ENCODE results near the gene COCH. TPM values are rescaled to one million over a fixed set of nuclear protein-coding genes. Genes with fewer than 3 reads are reported as not detected.
"Not testable (repeated sequence)": the region's sequence is repeated elsewhere in the genome, so short reads cannot be mapped to it uniquely, and the experiment has no call there.

COCH gene
- total RNA-seq, 2 donors from 2014 or later: 4.0 to 9.6 TPM

DNA sequence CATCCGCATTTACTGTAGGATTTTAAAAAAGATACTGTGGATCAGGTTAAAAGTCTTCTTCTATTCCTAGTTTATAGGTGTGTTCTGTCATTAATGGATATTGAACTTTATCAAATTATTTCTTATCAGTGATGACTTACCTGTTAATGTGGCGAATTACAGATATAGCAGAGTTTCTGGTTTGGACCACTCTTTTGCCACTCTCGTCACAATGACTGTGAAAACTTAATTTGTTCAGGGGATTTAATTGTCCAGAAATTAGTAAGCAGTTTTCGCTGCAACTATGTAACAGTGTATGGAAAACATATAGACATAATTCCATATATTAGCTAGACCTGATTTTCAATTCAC lies 14.9 kb downstream of the COCH start:
- ATAC-seq: no peak

DNA sequence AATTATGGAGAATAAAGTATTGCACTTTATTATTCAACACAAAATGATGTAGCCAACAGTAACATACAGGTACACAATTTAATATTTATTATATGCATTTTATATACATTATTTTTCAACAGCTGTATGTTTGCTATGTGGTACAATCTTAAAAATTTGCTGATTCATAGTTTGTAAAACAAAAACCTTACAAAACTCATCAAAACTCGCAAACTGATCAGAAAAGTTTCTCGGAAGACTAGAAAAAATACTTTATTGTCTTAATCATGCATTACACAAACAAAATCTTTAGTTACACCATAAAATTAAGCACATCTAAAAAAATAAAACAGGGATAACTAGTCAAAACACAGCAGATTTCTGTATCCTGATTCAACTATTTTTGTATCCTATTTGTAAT lies 19.5 kb downstream of the COCH start:
- Histone ChIP-seq H3K4me3 (no peak overlapping the region), H3K27me3 (no peaks in the 10 kb centered on the region), H3K4me1 (no peaks in the 10 kb centered on the region), H3K27ac (no peak overlapping the region), H3K36me3 (replicated peaks in 1 of 2; ENCODE audit: insufficient read depth in 1 of 2, low read depth in 2 of 2) (peaks cover 0 to 7% of the 10 kb centered on the region in 2 donors), H3K9me3 (no peaks in the 10 kb centered on the region)
- TF ChIP-seq POLR2A (IDR thresholded peaks at IDR 0.05): no peak
- TF ChIP-seq, protein P1, sequence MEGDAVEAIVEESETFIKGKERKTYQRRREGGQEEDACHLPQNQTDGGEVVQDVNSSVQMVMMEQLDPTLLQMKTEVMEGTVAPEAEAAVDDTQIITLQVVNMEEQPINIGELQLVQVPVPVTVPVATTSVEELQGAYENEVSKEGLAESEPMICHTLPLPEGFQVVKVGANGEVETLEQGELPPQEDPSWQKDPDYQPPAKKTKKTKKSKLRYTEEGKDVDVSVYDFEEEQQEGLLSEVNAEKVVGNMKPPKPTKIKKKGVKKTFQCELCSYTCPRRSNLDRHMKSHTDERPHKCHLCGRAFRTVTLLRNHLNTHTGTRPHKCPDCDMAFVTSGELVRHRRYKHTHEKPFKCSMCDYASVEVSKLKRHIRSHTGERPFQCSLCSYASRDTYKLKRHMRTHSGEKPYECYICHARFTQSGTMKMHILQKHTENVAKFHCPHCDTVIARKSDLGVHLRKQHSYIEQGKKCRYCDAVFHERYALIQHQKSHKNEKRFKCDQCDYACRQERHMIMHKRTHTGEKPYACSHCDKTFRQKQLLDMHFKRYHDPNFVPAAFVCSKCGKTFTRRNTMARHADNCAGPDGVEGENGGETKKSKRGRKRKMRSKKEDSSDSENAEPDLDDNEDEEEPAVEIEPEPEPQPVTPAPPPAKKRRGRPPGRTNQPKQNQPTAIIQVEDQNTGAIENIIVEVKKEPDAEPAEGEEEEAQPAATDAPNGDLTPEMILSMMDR (IDR thresholded peaks at IDR 0.05): no peak
- intact Hi-C loops (cut with DNase I): no loop called here
- no peak for DNase-seq
- no peak for ATAC-seq
- WGBS, 2 donors: 94 to 95% methylated on average over 2 of the region's 2 CpGs

More for the DNA sequence above, 14.9 kb downstream of the COCH start:
- no peak overlapping the region for H3K27ac ChIP-seq
- H3K9me3 ChIP-seq: no peaks in the 10 kb centered on the region
- intact Hi-C loops (cut with DNase I): no loop called here
- no peaks in the 10 kb centered on the region for H3K27me3 ChIP-seq
- H3K36me3 ChIP-seq (replicated peaks in 1 of 2; ENCODE audit: insufficient read depth in 1 of 2, low read depth in 2 of 2): no peaks in the 10 kb centered on the region
- TF ChIP-seq POLR2A (IDR thresholded peaks at IDR 0.05): no peak
- TF ChIP-seq, protein P1 (IDR thresholded peaks at IDR 0.05): no peak
- no peak for DNase-seq
- no peaks in the 10 kb centered on the region for H3K4me1 ChIP-seq
- H3K4me3 ChIP-seq: no peak overlapping the region
- WGBS, 2 donors: 69 to 74% methylated on average over 4 of the region's 4 CpGs

DNA sequence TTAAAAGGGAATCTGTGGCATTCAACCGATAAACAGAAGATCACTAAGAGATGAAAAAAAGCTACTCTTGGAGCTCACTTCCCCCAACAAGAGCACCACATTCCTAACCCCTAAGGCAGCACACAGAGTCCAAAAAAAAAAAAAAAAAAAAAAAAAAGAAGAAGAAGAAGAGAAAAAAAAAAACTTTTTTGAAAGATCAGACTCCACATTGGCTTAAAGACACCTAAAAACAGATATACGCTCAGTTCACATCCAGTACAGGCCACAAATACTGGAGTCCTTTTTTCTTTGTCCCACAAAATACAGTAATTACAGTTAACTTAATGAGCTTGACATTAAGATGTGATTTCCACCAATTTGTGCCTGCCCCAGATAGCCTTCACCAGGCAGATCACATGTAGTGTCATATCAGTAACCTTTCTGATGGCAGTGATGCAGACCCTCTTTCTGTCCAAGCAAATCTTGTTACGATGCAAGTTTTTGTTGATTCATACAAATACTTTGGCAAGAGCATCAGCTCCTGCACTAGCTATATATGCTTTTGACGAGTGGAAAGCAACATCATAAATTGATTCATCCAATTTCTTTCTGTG lies 20.7 kb downstream of the COCH start:
- no peaks in the 10 kb centered on the region for H3K27me3 ChIP-seq
- ATAC-seq (no peak), DNase-seq (no peak)
- intact Hi-C loops (cut with DNase I): no loop called here
- H3K9me3 ChIP-seq: no peaks in the 10 kb centered on the region
- no peak overlapping the region for H3K4me3 ChIP-seq
- WGBS, 2 donors: 82 to 86% methylated on average over 4 of the region's 4 CpGs
- no peak for TF ChIP-seq POLR2A (IDR thresholded peaks at IDR 0.05)
- TF ChIP-seq, protein P1 (IDR thresholded peaks at IDR 0.05): no peak
- H3K36me3 ChIP-seq (replicated peaks in 1 of 2; ENCODE audit: insufficient read depth in 1 of 2, low read depth in 2 of 2): peaks cover 0 to 7% of the 10 kb centered on the region in 2 donors
- H3K27ac ChIP-seq: no peak overlapping the region
- no peaks in the 10 kb centered on the region for H3K4me1 ChIP-seq

DNA sequence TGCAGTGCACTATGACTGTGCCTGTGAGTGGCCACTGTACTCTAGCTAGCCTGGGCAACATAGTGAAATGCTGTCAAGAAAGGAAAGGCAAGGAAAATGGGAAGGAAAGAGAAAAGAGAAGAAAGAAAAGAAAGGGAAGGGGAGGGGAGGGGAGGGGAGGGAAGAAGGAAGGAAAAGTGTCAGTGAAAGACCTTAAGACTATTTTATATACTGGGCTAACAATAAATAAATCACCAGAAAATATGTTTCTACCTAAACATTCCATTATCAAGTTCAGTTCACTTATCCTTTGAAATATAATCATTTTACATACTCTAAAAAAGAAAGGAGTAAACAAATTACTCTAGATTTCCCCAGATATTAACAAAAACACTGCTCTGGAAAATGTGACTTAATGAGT lies 22.1 kb downstream of the COCH start:
- H3K4me1 ChIP-seq: no peaks in the 10 kb centered on the region
- DNase-seq (no peak), ATAC-seq (no peak)
- H3K27me3 ChIP-seq: no peaks in the 10 kb centered on the region
- peaks cover 0 to 7% of the 10 kb centered on the region in 2 donors for H3K36me3 ChIP-seq (replicated peaks in 1 of 2; ENCODE audit: insufficient read depth in 1 of 2, low read depth in 2 of 2)
- H3K4me3 ChIP-seq: no peak overlapping the region
- no peak for TF ChIP-seq POLR2A (IDR thresholded peaks at IDR 0.05)
- TF ChIP-seq, protein P1 (IDR thresholded peaks at IDR 0.05): no peak
- intact Hi-C loops (cut with DNase I): no loop called here
- H3K9me3 ChIP-seq: no peaks in the 10 kb centered on the region
- H3K27ac ChIP-seq: no peak overlapping the region

DNA sequence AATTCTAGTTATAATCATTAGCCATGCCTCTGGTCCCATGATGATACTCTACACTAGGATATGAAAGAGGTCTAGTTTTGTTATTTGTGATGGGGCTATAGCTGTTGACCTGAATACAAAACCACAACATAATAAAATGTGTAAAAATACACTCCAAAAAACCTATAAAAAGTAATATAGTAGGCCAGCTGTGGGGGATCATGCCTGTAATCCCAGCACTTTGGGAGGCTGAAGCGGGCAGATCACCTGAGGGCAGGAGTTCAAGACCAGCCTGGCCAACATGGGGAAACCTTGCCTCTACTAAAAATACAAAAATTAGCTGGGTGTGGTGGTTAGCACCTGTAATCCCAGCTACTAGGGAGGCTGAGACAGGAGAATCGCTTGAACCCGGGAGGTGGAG lies 22.8 kb downstream of the COCH start:
- H3K9me3 ChIP-seq; H3K27me3 ChIP-seq; H3K4me3 ChIP-seq; H3K4me1 ChIP-seq; ATAC-seq; intact Hi-C loops (cut with DNase I); H3K27ac ChIP-seq; H3K36me3 ChIP-seq (replicated peaks in 1 of 2; ENCODE audit: insufficient read depth in 1 of 2, low read depth in 2 of 2); DNase-seq: not testable (repeated sequence)
- WGBS, 2 donors: 61 to 98% methylated on average over 3 of the region's 3 CpGs

All from body of pancreas (tissue), 4 donors.